Retinal pigment epithelial cell (primary cell): ENCODE results near the gene GPR75.

ENCODE experiments used
- DNase-seq: peaks from one replicate; pipeline ENCODE4 v3.0.0-alpha.2; 2010; ENCODE audit warnings: low read depth
- H3K4me3 ChIP-seq: 2 replicates; pipeline ENCODE4 v1.5.1; 2011; ENCODE audit warnings: mild to moderate bottlenecking, low read length, control low read depth, moderate library complexity
- TF ChIP-seq, protein P1 (sequence below): conservative IDR thresholded peaks from 2 replicates; pipeline ENCODE4 v1.5.1; 2011; ENCODE audit warnings: low read depth, low read length, control low read depth, inconsistent platforms

GPR75 gene

DNA sequence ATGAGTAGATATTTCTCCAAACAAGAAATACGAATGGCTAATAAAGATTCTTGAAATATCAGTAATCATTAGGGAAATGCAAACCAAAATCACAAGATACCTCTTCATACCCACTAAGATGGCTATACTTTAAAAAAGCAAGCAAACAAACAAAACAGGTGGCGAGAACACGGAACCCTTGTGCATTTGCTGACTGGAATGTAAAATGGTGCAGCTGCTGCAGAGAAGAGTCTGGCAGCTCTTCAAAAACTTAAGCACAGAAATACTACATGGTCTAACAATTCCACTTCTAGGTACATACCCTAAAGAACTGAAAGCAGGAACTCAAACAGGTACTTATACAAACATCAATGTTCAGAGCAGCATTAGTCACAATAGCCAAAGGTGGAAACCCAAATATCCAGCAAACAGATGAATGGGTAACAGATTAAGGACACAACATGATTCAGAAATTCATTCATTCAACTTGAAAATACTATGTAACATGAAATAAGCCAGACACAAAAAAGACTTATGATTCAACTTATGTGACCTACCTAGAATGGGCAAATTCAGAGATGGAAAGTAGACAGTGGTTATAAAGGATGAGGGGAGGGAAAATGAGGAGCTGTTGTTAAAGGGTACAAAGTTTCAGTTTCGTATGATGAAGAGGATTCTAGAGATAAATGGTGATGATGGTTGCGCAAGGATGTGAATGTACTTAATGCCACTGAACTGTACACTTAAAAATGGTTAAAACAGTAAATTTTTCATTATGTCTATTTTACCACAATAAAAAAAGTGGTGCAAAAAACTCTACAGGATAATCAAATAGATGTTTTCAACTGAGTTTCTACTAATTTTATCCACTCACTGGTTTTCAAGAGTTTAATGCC, 26.9 kb upstream of the GPR75 start:
- no peak for DNase-seq
- TF ChIP-seq, protein P1, sequence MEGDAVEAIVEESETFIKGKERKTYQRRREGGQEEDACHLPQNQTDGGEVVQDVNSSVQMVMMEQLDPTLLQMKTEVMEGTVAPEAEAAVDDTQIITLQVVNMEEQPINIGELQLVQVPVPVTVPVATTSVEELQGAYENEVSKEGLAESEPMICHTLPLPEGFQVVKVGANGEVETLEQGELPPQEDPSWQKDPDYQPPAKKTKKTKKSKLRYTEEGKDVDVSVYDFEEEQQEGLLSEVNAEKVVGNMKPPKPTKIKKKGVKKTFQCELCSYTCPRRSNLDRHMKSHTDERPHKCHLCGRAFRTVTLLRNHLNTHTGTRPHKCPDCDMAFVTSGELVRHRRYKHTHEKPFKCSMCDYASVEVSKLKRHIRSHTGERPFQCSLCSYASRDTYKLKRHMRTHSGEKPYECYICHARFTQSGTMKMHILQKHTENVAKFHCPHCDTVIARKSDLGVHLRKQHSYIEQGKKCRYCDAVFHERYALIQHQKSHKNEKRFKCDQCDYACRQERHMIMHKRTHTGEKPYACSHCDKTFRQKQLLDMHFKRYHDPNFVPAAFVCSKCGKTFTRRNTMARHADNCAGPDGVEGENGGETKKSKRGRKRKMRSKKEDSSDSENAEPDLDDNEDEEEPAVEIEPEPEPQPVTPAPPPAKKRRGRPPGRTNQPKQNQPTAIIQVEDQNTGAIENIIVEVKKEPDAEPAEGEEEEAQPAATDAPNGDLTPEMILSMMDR: no peak

GRCh38 chr2:53884883-53885282, 25.1 kb upstream of the GPR75 start:
- DNase-seq: no peak
- no peak overlapping the region for H3K4me3 ChIP-seq
- TF ChIP-seq, protein P1: no peak

More for the DNA sequence above, 26.9 kb upstream of the GPR75 start:
- H3K4me3 ChIP-seq: no peak overlapping the region

- DNase-seq: no peak
These were observed 22.2 kb upstream of the GPR75 start for GRCh38 chr2:53881986-53882385.

GRCh38 chr2:53881360-53881759, 21.6 kb upstream of the GPR75 start:
- DNase-seq: no peak
- H3K4me3 ChIP-seq: no peak overlapping the region
- TF ChIP-seq, protein P1: no peak

More at GRCh38 chr2:53881986-53882385, 22.2 kb upstream of the GPR75 start:
- H3K4me3 ChIP-seq: no peak overlapping the region
- TF ChIP-seq, protein P1: no peak

DNA sequence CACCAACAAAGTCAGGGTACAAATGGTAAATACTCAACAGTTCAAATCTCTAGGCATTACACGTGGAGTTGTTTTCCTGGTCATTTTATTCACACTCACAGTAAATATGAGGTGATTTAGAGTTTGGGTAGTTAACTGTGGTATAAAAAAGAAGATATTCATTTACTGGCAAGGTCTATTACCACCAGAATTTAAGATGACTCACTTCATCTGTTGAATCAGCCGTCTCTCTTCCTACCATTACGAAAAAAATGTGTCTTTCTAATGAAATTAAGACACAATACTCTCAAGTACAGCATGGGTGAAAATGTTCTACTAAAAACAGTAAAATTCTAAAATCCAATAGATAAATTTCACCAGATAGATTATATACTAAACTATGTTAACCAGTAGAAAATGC, 21.0 kb upstream of the GPR75 start:
- TF ChIP-seq, protein P1: no peak
- DNase-seq: no peak

DNA sequence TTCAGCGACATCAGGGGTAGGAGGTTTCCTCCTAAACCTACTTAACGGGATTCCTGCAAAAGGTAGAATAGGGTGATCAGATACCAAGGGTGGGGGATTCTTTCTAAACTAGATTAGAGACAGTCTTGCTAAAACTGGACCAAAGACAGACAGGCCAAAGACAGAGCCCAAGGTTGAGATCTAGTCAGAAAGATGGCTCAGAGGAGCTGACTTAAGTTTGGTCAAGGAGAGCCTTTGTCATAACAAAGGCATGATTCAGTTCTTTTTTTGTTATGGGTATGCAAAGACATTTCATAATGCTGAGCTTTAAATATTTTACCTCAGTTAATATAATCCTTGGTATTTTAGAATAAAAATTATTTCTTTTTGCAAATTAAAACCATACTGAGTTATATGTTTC, 17.8 kb upstream of the GPR75 start:
- no peak for DNase-seq
- TF ChIP-seq, protein P1: no peak
- H3K4me3 ChIP-seq: no peak overlapping the region

More for the DNA sequence above, 21.0 kb upstream of the GPR75 start:
- no peak overlapping the region for H3K4me3 ChIP-seq

- TF ChIP-seq, protein P1: no peak
- H3K4me3 ChIP-seq: no peak overlapping the region
- no peak for DNase-seq
These were observed 17.3 kb upstream of the GPR75 start for GRCh38 chr2:53877112-53877511.
